Measurements from ENCODE around the gene DYRK3.

The DYRK3 gene

DNA sequence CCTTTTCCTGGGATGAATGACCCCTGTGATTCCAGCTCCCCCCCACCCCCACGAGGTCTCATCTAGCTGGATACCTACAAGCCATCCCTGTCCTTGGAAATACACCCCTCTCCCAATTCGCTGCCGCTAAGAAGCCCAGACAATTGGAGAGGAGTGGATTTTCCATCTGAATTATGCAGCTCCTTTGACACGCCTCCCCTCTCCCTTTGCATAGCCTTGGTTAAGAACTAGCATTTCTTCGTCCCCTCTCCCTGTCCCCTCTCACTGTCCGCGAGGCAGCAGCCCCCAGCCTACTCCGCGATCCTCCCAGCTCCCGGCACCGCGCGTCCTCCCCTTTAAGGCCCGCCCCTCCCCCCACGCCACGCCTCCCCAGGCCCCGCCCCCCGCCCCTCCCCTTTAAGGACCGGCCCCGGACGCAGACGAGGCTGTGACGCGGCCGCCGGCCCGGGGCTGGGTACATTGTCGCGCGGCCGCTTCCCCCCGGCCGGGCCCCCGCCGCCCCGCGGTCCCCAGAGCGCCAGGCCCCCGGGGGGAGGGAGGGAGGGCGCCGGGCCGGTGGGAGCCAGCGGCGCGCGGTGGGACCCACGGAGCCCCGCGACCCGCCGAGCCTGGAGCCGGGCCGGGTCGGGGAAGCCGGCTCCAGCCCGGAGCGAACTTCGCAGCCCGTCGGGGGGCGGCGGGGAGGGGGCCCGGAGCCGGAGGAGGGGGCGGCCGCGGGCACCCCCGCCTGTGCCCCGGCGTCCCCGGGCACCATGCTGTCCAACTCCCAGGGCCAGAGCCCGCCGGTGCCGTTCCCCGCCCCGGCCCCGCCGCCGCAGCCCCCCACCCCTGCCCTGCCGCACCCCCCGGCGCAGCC is 49.4 kb downstream of the DYRK3 start, which contains the start of gene MAPKAPK2:
MAPKAPK2 (plus strand) TSS at position 428 of the 856 bp plus-strand sequence; CDS start at position 753, 325 bp downstream.
- DNase-seq = peak; percentile 58

DNA sequence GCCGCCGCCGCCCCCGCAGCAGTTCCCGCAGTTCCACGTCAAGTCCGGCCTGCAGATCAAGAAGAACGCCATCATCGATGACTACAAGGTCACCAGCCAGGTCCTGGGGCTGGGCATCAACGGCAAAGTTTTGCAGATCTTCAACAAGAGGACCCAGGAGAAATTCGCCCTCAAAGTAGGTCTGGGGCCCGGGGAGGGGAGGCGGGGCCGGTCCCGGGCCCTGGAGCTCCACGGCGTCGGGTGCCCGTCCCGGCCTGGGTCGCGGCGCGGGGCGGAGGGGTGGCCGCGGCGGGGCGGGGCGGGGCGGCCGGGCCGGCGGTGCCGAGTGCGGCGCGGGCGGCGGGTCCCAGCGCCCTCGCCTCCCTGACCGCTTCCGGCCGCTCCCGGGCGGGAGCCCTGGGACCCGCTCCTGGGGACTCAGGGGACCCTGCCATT is 50.0 kb downstream of the DYRK3 start:
- no peak for DNase-seq

DNA sequence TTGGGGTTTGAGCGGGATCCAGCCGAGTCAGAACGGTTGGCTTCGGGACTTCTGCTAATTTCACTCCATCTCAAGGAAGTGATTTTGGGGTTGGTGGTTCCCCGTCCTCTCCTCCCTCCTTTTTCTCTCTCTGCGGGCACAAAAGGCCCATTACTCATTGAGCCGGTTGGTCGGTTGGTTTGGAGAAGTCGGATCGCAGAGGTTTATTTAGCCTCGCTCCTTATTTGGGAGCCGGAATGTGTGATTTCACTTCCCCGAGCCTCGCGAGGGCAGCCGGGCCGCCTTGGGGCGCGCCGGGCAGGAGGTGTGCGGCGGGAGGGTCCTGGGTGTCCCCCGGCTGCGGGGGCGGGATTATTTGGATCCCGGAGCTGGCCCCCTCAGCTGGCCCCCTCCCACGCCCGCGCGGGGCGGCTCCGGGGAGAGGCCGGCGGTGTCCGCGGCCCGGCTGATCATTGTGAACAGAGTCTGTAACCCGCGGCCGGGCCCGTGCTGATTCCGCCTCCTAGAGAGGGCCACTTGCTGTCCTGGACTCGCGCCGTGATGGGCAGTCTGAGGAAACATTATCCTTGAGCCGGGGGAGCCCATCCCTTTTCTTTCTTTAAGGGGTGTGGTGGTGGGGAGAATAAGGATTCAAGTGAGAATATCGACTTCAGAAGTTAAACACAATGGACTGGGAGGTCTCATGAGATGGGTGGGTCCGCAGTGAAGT is 50.6 kb downstream of the DYRK3 start:
- DNase-seq = peak; percentile 69

GRCh38 chr1:206686478-206687249 is 51.3 kb downstream of the DYRK3 start:
- peak; percentile 55 for DNase-seq

DNA sequence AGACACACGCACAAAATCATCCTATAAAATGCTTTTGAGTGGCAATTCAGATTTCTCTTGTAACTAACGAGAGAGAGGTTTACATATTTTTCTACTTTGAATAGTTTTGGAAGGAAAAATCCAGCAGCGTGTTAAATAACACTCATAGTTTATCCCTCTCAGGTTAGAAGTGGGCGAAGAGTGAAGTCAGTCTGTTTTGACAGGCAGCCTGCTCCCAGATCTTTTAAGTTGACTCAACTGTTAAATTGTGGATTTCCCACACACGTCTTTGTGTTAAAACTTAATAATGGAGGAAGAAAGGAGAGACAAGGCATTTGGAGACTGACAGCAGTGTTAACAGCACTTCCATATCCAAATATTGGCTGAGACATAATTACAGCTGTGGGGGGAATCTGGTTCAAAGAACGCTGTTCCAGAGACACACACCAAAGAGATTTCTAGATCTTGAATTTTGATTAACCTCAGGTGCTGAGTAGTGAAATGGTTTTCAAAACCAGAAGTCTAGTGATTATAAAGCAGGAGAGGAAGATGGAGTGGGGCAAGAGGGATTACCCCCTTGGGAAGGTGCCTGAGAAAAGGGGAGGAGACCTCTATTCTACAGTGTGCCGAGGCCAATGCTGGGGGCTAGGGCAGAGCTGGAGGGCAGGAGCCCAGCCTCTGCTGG is 52.0 kb downstream of the DYRK3 start:
- DNase-seq = no peak

DNA sequence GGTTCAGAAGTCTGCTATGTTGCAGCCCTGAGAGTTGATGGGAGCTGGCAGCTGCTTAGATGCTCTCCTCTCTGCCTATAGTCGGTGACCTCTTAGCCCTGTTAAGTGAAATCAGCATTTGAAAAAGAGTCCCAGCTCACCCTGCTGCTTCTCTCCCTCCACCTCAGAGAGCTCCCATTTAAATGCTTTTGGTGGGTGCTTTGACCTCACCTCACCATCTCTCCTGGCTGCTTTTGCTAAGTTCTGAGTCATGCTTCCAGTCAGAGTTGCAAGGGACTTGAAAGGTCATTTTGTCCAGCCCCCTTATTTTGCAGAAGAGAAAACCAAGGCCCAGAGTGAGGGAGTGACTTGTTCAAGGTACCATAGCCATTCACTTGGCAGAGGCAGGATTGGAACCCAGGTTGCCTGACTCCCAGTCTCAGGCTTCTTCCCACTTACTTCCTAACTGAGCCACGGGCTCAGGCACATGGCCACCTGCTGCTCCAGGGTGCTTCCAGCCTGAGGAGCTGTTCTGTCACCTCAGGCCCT is 52.6 kb downstream of the DYRK3 start:
- no peak for DNase-seq

DNA sequence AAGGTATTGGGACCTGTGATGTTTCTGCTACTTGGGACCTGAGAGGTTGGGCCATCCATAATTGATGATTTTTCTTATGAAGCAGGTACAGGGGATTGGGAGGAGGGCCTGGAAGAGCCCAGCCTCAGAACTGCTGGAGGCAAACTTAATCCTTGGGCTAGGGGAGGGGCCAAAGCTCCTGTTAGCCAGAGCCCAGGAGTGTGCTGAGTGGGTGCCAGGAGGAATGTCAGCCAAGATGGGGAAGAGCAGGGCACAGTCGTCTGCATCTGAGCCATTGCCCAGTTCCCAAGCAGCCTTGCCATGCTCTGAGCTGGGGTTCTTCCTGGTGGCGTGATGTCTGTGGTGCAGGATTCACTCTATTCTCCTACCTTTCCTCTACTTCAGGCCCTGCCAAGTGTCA is 55.2 kb downstream of the DYRK3 start:
- no peak for DNase-seq

DNA sequence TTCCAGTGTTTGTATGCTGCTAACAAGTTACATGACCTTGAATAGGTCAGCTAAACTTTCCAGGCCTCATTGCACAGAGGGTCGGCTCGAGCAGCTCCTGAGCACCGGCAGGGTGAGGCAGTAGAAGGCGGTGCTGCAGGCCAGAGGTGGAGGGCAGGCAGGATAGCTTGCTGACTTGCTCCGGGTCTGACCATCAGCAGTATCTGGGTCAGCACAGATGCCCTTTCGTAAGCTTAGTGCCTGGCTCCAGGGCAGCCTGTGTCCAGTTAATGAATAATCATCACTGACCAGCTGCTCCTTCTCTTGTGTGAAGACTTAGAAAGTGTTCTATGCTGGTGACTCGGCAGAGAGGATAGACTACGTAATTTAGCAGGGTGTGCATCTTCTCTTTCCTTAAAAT is 56.3 kb downstream of the DYRK3 start:
- DNase-seq = no peak

DNA sequence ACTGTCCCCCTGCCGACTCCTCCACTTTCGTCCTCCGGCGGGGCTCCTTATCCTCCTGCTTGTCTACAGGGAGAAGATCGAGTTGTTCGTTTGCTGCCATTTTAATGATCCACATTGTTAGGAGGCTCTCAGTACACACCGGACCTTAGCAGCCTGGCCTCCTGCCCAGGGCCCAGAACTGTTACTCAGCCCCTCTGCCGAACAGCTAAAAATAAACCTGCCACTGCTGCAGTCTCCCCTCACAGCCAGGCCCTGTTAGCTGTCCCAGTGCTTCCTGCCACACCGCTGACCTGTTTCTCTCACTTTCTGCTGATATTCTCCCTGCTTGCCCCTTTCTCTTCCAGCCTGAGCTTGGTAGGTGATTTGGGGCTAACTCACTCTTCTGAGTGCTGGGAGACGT is 57.7 kb downstream of the DYRK3 start:
- DNase-seq = no peak

GRCh38 chr1:206693592-206693991 is 58.3 kb downstream of the DYRK3 start:
- no peak for DNase-seq

DNA sequence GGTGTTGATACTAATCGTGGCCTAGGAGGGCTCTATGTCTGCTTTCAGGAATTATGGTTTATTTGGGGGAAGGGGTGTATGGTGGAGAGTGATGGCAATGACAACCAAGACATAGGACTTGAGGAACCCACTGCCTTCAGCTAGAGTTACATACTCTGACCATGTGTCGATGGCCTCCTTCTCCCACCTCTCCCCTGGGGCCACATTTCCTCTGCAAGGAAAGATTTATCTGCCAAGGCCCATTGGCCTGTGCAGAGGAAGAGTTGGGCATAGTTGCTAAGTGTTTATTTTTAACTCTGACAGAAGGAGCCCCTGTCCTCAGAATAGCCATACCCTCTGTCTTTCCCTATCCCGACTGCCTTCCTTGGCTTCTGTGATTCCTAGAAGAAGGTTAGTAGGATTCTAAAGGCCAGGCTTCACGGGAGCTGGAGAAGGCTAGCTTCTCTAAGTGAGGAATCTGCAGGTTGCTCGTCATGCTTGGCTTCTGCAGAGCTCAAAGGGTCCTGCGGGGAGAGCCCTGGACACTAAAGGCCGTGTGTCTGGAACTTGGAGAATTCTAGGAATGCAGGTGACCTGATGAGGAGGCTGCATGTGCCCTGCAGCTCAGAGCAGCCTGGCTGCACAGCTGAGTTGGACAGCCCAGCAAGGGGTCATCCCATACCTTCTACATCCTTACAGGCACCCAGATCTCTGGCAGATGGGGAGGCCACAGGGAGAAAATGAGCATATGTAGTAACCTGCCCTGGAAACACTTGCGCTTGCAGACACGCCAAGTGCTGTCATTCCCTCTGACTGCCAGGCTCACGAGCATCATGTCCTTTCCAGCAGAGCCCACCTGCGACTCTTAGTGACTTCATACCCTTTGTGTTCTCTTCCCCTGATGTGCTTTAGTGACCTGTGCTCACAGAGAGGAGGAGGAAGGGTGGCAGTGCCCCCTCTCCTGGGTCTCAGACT is 59.1 kb downstream of the DYRK3 start:
- DNase-seq = no peak

GRCh38 chr1:206695733-206696132 is 60.4 kb downstream of the DYRK3 start:
- no peak for DNase-seq

GRCh38 chr1:206696812-206697585 is 61.7 kb downstream of the DYRK3 start:
- DNase-seq = no peak

DNA sequence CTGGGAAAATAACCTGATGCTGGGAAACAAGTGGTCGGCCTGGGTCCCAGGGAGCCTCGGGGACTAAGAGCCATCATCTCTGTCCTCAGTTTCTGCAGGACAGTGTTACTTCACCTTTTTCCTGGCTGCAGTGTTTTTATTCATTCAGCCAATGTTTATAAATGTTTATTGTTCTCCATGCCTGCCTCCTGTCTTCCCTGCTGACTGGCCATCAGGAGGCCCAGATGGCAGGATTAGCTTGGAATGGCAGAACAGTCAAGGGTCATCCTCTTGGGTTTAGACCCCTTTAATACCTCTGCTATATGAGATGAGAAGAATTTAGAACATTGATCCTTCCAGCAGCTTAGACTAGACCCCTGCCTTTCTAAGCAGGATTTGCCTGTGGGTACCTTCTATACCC is 62.7 kb downstream of the DYRK3 start:
- DNase-seq = no peak
